ENCODE results near the gene LIMCH1.

DNA sequence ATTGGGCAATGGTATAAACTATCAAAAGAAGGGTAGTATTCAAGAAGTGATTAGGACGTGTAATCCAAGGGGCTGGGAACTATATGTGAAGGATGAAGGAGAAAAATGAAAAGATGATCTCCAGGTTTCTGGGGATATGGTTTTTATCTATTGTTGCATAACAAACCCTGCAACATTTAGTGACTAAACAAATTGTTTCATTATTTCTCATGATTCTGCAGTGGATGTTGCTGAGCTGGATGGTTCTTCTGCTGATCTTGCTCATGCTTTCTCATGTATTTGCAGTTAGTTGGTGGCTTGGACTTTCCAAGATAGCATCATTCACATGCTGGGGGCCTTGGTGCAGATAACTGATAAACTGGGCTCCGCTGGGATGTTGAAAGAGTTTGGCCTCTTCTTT is 181.5 kb downstream of the LIMCH1 start:
- TF ChIP-seq, protein P1, sequence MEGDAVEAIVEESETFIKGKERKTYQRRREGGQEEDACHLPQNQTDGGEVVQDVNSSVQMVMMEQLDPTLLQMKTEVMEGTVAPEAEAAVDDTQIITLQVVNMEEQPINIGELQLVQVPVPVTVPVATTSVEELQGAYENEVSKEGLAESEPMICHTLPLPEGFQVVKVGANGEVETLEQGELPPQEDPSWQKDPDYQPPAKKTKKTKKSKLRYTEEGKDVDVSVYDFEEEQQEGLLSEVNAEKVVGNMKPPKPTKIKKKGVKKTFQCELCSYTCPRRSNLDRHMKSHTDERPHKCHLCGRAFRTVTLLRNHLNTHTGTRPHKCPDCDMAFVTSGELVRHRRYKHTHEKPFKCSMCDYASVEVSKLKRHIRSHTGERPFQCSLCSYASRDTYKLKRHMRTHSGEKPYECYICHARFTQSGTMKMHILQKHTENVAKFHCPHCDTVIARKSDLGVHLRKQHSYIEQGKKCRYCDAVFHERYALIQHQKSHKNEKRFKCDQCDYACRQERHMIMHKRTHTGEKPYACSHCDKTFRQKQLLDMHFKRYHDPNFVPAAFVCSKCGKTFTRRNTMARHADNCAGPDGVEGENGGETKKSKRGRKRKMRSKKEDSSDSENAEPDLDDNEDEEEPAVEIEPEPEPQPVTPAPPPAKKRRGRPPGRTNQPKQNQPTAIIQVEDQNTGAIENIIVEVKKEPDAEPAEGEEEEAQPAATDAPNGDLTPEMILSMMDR (optimal IDR thresholded peaks at IDR 0.05 in 1 of 3, IDR thresholded peaks at IDR 0.05 in 1 of 3, conservative IDR thresholded peaks at IDR 0.05 in 1 of 3; ENCODE audit: extremely low read depth in 1 of 3, insufficient read depth in 2 of 3, low read length in 3 of 3), result no peak
- TF ChIP-seq EZH2 (IDR thresholded peaks at IDR 0.05; ENCODE audit: low read length), result no peak

Data from keratinocyte (primary cell).